Left renal cortex interstitium (tissue), 4 donors: ENCODE measurements around the gene ATP6V1A. TPM values are rescaled to one million over a fixed set of nuclear protein-coding genes. Genes with fewer than 3 reads are reported as not detected.
"Not testable (repeated sequence)": the region's sequence is repeated elsewhere in the genome, so short reads cannot be mapped to it uniquely, and the experiment has no call there.

Experiments used
- DNase-seq, 4 donors: peaks; one replicate each; pipeline ENCODE4 v3.0.0-alpha.2; 2013; ENCODE audit warnings: low read depth in 4 of 4, low spot score in 2 of 4, missing footprints in 1 of 4
- polyA plus RNA-seq, 4 donors: library from polyadenylated mRNA; unstranded; fragments of 120-200 nt; gene quantifications; one replicate each; pipeline ENCODE4 v1.2.1, GENCODE V29; 2013; ENCODE audit not compliant: insufficient read length in 4 of 4

The ATP6V1A gene
- polyA plus RNA-seq, 4 donors: 70.8 to 97.7 (median 89.5) TPM

GRCh38 chr3:113812854-113813253, 66.0 kb downstream of the ATP6V1A start:
- no peak for DNase-seq

GRCh38 chr3:113819866-113820265, 73.0 kb downstream of the ATP6V1A start:
- DNase-seq: no peak

GRCh38 chr3:113825090-113825489, 78.3 kb downstream of the ATP6V1A start:
- DNase-seq: no peak

- DNase-seq: no peak
Measured at GRCh38 chr3:113828600-113828999, 81.8 kb downstream of the ATP6V1A start.

GRCh38 chr3:113829576-113830354, 82.9 kb downstream of the ATP6V1A start:
- no peak for DNase-seq

GRCh38 chr3:113831103-113831355, 84.2 kb downstream of the ATP6V1A start:
- DNase-seq: no peak

GRCh38 chr3:113832477-113833164, 85.8 kb downstream of the ATP6V1A start:
- no peak for DNase-seq

GRCh38 chr3:113834983-113835382, 88.1 kb downstream of the ATP6V1A start:
- no peak for DNase-seq

GRCh38 chr3:113838631-113839209, 91.9 kb downstream of the ATP6V1A start, which contains the start of gene GRAMD1C:
Gene GRAMD1C (plus strand): TSS chr3:113838788. CDS start chr3:113838910, 122 bp downstream.
- peak; percentile 48 to 86 (median 68) for DNase-seq

- no peak for DNase-seq
Measured at GRCh38 chr3:113839551-113839950, 92.7 kb downstream of the ATP6V1A start.

GRCh38 chr3:113844622-113845222, 97.9 kb downstream of the ATP6V1A start:
- DNase-seq: peak in 2 of 4 donors; percentile 11 to 39

GRCh38 chr3:113847247-113847646, 100.4 kb downstream of the ATP6V1A start:
- DNase-seq: no peak

- no peak for DNase-seq
Measured at GRCh38 chr3:113847664-113848461, 101.0 kb downstream of the ATP6V1A start.

GRCh38 chr3:113849071-113849470, 102.2 kb downstream of the ATP6V1A start:
- not testable (repeated sequence) for DNase-seq

- not testable (repeated sequence) for DNase-seq
Measured at GRCh38 chr3:113849841-113850240, 103.0 kb downstream of the ATP6V1A start.

GRCh38 chr3:113850391-113850790, 103.6 kb downstream of the ATP6V1A start:
- DNase-seq: not testable (repeated sequence)

- no peak for DNase-seq
Measured at GRCh38 chr3:113852506-113852905, 105.7 kb downstream of the ATP6V1A start.
